HG02938 (cell line): ENCODE results near the gene GYS1.

ENCODE experiments used
- ATAC-seq: cut with Tn5 transposase; IDR thresholded peaks from one replicate; pipeline ENCODE4 v1.9.1; 2021; ENCODE audit warnings: mild to moderate bottlenecking, moderate library complexity; ENCODE audit not compliant: unreplicated experiment

GYS1 gene

DNA sequence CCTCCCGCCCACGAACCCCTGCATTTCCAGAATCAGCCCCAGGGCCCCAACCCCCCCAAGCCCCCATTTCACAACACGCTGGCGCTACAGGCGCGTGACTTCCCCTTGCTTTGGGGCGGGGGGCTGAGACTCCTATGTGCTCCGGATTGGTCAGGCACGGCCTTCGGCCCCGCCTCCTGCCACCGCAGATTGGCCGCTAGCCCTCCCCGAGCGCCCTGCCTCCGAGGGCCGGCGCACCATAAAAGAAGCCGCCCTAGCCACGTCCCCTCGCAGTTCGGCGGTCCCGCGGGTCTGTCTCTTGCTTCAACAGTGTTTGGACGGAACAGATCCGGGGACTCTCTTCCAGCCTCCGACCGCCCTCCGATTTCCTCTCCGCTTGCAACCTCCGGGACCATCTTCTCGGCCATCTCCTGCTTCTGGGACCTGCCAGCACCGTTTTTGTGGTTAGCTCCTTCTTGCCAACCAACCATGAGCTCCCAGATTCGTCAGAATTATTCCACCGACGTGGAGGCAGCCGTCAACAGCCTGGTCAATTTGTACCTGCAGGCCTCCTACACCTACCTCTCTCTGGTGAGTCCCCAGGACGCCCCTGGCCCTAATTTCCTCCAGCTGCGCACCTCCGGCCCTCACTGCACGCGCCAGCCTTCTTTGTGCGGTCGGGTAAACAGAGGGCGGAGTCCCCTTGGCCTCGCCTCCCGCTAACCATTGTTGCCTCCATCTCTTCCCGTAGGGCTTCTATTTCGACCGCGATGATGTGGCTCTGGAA, 27.9 kb downstream of the GYS1 start, which contains the start of gene FTL:
Gene FTL, plus strand, starts transcription at position 270 of the 766 bp plus-strand sequence. Its CDS starts 199 bp downstream, at position 469.
- ATAC-seq, result peak; percentile 55

DNA sequence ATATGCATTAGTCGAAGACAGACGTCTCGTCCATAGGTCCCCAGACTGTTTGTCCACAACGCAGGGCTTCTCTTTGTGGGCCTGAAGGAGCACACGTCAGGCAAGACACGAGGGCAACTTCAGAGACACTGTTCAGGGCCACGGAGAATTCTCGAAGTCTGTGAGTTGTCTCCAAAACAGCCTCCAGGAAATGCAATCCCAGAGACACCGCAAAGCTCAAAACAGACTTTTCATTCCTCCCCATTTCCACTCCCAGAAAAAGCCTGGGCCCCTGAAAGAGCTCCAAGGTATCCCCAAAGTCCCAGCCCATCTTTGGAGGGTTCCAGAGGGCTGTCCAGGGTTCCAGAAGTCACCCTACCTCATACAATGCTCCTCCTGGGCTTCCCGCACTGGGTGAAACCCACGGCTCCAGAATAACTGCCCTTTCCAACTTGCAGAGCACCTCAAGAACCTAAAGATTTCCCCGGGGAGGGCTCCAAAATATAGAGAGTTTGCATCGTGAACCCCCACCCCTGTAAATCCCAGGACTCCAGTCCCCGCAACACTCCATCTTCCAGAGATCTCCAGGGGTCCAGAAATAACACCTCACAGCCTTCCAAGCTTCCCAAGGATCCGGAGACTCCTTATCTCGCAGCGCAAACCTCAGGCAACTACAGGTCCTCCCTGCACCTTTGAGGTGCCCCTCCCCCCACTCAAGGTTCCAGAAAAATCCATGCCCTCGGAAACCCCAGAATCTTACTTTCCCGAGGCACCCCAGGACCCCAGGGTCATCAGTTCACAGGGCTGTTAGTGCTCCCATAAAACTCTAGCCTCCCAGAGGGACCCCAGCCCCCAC, 28.7 kb downstream of the GYS1 start:
- ATAC-seq, result no peak

DNA sequence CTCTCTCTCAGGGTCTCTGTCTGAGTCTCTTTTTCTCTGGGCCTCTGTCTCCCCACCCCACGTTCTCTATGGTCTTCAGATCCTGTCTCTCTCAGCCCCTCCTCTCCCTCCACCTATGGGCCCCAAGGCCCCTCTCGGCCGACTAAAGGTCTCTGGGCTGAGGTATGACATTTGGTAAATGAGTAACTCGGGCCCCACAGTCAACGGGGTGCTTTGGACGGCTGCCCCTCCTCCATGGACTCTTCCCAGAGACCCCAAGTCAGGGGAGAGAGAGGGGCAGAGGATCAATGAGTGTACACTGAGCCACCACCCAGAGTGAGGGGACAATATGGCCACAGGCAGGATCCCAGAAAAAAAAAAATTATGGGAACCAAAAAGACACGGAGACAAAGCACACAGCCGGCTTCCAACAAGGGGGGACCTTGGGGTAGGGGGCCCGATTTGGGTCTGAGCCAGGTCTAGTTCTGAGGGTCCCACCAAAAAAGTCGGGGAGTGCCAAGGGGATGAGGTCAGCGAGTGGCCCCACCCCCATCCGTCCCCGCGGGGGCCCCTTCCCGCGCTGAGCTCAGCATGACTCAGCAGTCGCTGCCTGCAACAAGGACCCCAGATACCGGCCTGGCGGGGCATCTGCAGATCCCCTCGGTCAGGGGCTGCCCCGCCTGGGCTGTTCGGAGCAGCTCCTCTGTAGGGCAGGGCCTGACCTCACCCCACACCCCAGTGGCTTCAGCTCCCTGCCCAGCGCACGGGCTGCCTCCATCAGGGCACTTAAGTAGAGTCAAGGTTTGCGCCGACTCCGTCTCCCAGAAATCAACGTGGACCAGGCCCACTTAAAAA, 29.5 kb downstream of the GYS1 start:
- no peak for ATAC-seq

DNA sequence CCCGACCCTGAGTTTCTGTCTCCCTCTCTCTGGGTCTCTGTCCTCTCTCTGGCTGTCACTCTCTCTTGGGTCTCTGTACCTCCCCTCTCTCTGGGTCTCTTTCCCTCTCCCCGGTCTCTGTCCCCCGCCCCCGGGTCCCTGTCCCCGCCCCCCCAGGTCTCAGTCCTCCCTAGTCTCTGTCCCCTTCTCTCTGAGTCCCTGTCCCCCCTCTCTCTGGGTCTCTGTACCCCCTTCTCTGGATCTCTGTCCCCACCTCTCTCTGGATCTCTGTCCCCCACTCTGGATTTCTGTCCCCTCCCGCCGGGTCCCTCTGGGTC, 30.3 kb downstream of the GYS1 start:
- no peak for ATAC-seq

DNA sequence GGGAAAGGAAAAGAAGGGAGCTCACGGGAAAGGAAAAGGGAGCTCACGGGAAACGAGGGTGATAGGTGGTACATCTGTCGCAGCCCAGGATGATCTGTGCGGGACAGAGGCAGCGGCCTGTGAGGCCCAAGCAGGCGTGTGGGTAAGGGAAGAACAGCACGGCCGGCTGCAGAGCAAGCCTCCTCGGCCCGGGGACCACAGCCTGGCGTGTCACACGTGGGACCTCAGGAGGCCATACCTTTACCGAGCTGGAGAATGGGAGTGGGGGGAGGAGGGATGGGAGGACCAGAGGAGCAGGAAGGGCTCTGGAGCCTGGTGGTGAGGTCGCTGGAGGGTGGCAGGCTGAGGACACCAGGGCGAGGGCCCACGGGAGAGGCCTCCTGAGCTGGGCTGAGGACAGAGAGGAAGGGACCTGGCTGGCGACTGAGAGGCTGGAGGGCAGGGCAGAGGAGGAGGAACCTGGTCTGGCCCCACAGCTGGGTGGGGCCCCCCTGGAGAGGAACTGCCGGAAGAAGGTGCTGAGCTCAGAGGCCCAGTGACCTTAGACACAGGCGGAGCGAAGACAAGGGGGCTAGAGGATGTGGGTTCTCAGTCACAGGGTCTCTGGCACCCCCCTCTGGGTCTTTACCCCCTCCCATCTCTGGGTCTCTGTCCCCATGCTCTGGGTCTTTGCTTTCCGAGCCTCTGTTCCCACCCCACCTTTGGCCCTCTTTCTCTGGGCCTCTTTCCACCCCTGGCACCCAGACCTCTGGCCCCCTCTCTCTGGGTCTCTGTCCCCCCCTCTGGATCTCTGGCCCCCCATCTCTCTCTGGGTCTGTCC, 30.9 kb downstream of the GYS1 start:
- peak; percentile 25 for ATAC-seq

DNA sequence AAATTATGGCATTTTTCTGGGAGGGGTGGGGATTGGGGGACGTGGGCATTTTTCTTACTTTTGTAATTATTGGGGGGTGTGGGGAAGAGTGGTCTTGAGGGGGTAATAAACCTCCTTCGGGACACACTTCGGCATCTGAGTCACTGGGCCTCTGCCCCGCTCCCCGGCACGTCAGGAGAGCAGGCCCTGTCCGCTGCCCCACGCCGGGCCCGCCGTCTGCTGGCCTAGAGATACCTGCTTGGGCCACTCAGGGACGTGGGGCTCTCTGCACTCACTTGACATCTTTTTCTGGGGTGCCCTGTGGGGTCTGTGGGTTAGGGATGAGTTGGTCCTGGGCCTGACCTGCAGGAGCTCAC, 31.5 kb downstream of the GYS1 start:
- no peak for ATAC-seq

DNA sequence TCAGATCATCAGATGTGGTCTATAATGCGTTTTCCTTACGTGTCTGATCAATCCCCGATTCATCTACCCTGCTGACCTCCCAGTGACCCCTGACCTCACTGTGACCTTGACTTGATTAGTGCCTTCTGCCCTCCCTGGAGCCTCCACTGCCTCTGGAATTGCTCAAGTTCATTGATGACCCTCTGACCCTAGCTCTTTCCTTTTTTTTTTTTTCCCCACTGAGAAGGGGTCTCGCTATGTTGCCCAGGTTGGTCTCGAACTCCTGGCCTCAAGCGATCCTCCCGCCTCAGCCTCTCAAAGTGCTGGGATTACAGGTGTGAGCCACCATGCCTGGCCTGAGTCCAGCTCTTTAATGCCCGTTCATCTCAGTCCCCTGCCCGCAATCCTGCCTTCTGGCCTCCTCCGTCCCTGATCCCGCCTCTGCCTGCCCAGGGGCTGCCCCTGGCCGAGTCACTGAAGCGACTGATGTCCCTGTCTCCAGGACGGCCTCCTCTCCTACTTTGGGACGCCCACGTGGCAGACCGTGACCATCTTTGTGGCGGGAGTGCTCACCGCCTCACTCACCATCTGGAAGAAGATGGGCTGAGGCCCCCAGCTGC, 32.0 kb downstream of the GYS1 start:
- ATAC-seq, result no peak

DNA sequence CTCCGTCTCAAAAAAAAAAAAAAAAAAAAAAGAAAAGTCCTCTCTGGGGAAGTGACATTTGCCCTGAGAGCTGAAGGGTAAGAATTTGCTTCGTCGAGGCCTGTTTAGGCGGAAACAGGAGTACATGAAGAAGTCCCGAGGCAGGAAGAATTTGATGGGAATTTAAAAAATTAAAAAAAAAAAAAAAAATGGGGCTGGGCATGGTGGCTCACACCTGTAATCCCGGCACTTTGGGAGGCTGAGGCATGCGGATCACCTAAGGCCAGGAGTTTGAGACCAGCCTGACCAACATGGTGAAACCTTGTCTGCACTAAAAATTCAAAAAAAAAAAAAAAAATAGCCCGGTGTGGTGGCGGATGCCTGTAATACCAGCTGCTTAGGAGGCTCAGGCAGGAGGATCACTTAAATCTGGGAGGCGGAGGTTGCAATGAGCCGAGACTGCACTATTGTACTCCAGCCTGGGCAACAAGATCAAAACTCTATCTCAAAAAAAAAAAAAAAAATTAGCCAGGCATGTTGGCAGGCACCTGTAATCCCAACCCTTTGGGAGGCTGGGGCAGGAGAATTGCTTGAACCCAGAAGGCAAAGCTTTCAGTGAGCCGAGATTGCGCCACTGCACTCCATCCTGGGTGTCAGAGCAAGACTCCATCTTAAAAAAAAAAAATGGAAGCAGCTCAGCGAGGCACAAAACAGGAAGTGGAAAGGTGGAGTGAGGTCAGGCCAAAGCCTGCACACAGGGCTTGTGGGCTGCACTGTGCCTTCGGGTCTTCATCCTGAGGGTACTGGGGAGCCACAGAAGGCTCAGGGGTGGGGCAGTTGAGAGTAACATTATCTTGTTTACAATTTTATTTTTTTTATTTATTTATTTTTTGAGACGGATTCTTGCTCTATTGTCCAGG, 33.5 kb downstream of the GYS1 start:
- no peak for ATAC-seq

DNA sequence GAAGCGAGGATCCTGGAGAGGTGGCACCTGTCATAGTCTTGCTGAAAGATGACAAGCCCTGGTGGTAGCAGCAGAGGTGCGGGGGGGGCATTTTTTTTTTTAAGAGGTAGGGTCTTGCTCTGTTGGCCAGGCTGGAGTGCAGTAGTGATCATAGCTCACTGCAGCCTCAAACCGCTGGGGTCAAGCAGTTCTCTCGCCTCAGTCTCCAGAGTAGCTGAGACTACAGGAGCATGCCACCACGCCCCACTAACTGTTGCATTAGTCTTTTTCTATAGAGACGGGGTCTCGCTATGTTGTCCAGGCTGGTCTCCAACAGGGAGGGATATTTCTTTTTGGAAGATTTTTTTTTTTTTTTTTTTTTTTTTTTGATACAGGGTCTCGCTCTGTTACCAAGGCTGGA, 35.1 kb downstream of the GYS1 start:
- ATAC-seq, result no peak

DNA sequence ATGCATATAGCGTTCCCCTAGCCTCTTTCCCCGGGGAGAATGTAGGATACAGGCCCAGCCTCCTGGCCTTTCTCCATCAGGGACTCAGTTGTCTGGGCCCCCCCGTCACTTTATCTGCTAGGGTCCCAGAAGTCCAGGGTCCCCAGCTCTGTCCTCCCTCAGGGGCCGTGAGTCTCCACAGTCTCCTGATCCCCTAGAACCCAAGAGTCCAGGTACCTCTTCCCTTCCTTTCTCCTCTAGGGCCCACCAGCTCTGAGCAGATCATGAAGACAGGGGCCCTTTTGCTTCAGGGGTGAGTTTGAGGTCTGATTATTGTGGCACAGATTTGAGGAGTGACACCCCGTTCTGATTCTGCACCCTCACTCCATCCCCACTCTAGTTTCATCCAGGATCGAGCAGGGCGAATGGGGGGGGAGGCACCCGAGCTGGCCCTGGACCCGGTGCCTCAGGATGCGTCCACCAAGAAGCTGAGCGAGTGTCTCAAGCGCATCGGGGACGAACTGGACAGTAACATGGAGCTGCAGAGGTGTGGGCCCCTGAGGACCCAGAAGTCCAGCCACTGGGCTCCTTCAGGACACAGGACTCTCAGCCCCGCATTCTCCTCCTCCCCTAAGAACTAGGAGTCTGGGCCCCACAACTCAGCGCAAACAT, 37.7 kb downstream of the GYS1 start:
- ATAC-seq, result no peak

DNA sequence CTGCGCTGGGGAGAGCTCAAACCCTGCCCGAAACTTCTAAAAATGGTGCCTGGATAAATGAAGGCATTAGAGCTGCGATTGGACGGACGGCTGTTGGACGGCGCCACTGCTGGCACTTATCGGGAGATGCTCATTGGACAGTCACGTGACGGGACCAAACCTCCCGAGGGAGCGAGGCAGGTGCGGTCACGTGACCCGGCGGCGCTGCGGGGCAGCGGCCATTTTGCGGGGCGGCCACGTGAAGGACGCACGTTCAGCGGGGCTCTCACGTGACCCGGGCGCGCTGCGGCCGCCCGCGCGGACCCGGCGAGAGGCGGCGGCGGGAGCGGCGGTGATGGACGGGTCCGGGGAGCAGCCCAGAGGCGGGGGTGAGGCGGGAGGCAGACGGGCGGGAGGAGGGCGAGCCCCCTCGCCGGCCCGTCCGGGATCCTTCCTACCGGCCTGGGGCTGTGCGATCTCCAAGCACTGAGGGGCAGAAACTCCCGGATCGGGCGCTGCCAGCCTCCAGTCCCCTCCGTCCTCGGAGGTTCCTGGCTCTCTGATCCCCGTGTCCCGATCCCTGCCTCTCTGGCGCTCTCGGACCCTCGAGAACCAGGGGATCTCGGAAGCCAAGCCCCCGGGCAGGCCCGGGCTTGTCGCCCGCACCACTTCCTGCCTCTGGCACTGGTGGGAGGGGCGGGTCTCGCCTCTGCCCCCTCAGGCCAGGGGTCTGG, 38.4 kb downstream of the GYS1 start, which contains the start of gene BAX:
Gene BAX, plus strand, starts transcription at position 281 of the 713 bp plus-strand sequence. Its CDS starts 54 bp downstream, at position 335.
- peak; percentile 75 for ATAC-seq

DNA sequence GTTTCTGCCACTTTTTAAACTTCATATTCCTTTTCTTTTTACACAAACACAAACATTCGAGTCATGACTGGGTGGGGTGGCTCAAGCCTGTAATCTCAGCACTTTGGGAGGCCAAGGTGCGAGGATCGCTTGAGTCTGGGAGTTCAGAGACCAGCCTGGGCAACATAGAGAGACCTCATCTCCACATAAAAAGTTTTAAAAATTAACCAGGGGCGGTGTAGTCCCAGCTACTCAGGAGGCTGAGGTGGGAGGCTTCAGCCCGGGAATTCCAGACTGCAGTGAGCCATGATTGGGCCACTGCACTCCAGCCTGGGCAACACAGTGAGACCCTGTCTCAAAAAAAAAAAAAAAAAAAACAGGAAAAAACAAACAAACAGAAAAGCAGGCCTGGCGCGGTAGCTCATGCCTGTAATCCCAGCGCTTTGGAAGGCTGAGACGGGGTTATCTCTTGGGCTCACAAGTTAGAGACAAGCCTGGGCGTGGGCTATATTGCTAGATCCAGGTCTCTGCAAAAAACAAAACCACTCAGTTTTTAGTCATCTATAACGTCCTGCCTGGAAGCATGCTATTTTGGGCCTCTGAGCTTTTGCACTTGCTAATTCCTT, 39.0 kb downstream of the GYS1 start:
- no peak for ATAC-seq

DNA sequence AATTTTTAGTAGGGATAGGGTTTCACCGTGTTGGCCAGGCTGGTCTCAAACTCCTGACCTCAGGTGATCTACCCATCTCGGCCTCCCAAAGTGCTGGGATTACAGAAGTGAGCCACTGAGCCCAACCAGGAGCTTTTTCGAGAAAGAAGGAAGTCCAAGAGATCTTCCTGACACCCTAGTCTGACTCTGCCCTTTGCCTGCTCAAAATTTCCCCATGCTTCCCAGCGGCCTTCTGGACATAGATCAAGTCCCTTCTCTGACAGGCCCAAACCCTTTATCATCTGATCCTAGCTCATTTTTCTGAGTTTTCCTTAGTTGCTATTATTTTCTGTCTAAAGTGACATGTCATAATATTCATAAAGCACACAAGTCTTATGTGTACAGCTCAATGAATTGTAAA, 40.0 kb downstream of the GYS1 start:
- ATAC-seq, result no peak

DNA sequence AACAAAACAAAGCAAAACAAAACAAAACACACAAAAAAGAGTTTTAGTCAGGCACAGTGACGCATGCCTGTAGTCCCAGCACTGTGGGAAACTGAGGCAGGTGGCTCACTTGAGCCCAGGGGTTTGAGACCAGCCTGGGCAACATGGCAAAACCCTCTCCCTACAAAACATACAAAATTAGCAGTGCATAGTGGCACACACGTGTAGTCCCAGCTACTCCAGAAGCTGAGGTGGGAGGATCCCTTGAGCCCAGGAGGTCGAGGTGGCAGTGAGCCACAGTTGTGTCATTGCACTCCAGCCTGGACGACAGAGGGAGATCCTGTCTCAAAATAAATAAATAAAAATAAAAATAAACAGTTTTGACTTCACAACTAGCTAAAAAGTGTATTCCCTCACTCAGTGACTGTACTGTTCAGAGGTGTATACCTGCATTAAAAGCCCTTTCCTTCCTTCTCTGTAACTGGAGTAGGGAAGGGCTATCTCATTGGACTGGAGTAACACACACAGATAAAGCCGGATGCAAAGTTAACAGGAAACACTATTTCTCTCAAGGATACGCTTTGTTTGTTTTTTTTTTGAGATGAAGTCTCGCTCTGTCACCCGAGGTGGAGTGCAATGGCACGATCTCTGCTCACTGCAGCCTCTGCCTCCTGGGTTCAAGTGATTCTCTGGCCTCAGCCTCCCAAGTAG, 42.1 kb downstream of the GYS1 start:
- ATAC-seq, result no peak

DNA sequence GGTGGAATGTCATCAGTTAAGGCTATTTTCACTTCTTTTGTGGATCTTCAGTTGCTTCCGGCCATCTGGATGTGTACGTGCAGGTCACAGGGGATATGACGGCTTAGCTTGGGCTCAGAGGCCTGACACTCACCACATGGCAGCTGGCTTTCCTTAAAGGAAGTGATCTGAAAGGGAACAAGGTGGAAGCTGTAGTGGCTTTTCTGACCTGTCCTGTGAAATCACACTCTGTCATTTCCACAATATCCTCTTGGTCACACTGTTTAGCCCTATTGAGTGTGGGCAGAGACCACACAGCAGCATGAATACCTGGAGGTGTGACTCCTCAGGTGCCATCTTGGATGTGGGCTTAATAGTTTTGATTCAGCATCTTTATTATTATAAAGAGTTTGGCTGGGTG, 43.0 kb downstream of the GYS1 start:
- no peak for ATAC-seq

DNA sequence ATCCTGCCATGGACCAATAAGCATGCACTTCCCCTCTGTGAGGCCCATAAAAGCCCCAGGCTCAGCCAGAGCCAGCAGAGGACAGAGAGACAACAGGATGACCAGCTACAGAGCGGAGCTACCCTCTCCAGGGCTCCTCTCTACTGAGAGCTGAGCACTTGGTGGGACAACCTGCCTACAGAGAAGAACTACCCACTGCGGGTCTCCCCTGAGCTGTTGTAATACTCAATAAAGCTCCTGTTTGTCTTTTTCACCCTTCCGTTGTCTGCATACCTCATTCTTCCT, 45.9 kb downstream of the GYS1 start:
- ATAC-seq, result no peak
